Activated gamma-delta T cell treated with Interleukin-2 at 50 U/mL for 16 hours (primary cell): Measurements from ENCODE around the gene TNFRSF1A.
A peak's percentile ranks its signal among the peaks of the same experiment; 100 is the strongest.

Experiments used
- DNase-seq: peaks from one replicate; pipeline ENCODE4 v3.0.0-alpha.2; 2020

The TNFRSF1A gene

GRCh38 chr12:6374028-6374785, 32.3 kb upstream of the TNFRSF1A start:
- no peak for DNase-seq

DNA sequence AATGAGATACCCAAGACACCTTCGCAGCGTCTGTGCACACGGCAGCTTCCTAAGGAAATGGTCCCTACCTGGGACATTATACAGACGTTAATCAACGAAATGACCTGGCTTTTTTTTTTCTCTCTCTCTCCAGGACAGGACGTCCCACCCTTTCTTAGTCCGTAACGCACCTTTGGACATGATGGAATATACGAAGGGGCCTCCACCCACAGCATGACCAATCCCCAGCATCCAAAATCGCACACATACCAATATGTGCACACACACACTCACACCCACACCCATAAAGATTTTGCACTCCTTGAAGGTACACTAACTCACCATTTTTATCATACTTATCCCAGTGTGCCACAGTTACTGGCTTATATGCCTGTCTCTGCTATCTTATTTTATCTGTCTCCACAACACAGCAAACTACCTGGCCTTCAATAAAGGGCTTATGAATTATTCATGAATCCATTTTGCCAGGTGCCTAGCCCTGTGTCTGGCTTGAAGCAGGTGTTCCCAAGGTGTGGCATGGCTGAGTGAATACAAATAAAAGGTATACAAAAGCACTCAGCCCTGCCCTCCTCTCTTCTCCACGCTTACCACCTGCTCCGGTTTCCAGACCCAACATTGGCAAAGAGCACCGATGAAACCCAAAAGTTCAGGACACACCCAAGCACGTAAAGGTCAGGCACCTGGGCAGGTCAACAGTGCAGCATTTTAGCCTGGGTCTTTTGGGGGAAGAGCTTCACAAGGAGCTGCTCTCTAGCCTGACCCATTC, 31.3 kb upstream of the TNFRSF1A start:
- DNase-seq: no peak

DNA sequence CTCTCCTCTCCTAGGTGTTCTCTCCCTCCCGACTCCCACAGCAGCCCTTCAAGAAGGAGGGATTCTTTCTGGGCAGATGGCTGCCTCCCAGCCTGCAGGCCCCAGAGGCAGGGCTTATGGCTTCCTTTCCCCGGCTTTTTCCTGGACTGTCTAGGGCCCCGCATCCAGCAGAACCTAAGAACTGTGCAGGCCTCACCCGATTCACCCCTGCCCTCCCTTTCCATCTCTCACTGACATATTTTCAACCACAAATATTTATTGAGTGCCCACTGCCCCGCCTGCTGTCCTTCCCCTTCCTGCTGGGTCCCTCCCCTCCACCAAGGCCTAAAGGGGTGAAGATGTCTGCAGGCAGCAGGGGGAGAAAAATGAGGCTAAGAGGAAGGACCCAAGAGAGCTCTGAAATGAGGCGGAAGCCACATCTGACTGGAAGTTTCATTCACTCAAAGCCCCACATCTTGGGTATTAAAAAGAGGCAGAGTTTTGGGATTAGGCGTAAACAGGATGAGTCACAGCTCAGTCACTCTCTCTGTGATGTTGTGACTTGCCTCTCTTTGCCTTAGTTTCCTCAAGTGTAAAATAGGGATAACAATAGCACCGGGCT, 30.6 kb upstream of the TNFRSF1A start:
- DNase-seq: no peak

- no peak for DNase-seq
These were observed 29.3 kb upstream of the TNFRSF1A start for GRCh38 chr12:6370994-6371754.

- no peak for DNase-seq
These were observed 28.7 kb upstream of the TNFRSF1A start for GRCh38 chr12:6370576-6370935.

- no peak for DNase-seq
These were observed 28.2 kb upstream of the TNFRSF1A start for GRCh38 chr12:6369916-6370575.

DNA sequence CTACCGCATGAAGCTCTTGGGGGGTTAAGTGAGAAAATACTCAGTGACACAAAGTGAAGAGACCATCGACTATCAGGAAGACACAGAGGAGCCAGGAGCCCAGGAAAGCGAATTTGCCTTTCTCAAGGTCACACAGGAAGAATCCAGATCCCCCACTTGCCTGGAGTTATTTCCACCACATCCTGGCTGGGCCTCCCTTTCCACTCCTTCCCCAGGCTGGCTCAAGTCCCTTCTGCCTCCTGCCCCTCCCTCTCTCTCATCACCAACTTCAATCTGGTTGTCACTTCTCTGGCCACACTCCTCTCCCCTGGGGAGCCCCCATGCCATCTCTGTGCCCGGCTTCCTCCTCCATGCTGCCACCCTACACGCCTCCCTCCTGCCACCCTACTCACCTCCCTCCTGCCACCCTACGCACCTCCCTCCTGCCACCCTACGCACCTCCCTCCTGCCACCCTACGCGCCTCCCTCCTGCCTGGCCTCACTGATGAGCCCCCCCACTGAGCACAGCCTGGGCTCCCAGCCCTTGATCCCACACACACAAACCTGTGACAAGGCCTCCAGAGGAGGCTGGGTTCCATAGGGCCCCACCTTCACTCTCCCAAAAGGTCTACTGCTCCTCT, 27.1 kb upstream of the TNFRSF1A start:
- no peak for DNase-seq

GRCh38 chr12:6367969-6368892, 26.4 kb upstream of the TNFRSF1A start:
- no peak for DNase-seq

GRCh38 chr12:6367065-6367968, 25.4 kb upstream of the TNFRSF1A start:
- DNase-seq: peak; percentile 48

GRCh38 chr12:6364044-6364374, 22.1 kb upstream of the TNFRSF1A start:
- DNase-seq: no peak

DNA sequence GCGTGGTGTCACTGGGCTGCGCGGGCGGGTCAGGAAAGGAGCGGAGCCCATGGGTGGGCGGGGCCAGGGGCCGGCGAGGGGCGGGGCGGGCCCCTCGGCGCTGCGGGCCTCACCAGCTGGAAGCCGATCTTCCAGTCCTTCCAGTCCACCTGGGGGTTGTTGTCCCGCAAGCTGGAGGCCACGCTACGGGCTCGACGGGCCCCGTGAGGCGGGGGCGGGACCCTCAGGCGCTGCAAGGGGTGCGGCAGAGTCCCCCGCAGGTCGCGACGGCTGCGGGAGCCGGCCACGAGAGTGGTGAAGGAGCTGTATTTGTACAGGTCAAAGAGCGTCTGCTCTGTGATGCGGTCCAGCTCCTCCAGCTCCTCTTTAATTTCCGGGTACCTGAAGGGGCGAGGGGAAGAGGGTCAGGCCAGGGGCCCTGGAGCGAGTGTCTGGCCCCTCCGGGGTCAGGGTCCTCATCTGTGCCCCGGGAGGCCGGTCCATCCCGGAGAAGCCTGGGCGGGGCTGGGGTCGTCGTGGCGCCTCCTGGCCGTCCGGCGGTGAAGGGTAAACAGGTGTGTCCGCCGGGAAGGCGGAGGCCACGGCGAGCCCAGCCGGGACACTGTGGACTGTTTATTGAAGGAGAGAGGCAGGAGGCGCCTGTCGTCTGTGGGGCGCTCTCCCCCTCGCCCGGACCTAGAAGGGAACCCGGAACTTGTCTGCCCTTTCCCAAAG, 21.6 kb upstream of the TNFRSF1A start:
- peak; percentile 56 for DNase-seq

DNA sequence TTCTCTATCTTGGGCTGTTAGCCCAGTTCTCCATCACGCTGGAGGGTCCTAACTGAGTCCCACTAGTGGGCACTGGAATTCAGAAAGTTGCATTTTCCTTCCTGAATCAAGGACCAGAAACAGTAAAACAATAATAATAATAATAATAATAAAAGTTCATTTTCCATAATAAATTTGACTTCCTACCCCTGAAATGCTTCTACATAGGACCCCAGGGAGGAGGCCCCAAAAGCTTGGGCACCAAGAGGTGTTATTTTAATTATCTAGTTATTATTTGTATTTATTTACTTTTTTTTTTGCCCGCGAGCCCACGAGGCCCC, 21.1 kb upstream of the TNFRSF1A start:
- no peak for DNase-seq

DNA sequence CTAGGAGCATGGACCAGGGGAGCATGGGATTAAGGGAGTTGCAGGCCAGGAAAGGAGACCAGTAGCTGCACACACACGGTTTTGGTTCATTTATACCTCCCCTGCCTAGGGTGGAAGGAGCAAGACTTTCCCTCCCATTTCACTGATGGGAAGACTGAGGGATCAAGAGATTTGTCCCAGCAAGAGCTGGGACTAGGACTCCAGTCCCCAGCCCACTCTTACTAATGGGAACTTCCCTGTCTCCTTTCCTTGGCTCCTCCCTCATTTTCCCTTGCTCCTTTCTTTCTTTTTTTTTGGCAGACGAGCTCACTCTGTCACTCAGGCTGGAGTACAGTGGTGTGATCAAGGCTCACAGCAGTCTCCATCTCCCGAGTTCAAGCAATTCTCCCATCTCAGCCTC, 20.5 kb upstream of the TNFRSF1A start:
- DNase-seq: no peak

GRCh38 chr12:6361834-6362233, 20.0 kb upstream of the TNFRSF1A start:
- DNase-seq: no peak

- DNase-seq: no peak
These were observed 19.0 kb upstream of the TNFRSF1A start for GRCh38 chr12:6360578-6361490.

DNA sequence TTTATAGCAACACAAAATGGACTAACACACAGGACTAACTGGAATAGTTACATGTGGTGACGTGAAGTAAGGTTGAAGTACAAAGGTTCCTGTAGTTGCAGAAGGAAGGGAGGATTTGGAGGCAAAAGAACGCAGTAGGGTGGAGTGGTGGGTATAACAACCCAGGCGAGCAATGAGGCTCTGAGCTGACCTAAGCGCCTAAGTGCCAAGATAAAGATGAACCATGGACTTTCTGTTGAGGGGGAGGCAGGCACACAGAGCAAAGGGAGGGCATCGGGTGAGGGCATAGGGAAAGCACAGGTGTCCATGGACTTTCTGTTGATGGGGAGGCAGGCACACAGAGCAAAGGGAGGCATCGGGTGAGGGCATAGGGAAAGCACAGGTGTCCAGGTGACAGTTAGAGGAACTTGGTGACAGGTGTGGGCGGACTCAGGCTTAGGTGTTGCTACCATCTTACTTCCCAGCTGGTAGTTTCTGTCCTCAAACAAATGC, 18.2 kb upstream of the TNFRSF1A start:
- no peak for DNase-seq

DNA sequence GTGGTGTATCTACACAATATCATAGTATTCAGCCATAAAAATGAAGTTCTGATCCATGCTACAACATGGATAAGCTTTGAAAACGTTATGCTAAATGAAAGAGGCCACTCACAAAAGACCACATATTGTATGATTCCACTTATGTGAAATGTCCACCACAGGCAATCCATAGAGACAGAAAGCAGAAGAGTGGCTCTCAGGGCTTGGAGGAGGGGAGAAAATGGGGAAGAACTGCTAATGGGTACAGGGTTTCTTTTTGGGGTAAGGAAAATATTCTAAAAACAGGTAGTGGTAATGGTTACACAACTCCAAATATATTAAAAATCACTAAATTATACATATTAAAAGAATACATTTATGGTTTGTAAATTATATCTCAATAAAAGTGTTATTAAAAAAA, 17.0 kb upstream of the TNFRSF1A start:
- no peak for DNase-seq

GRCh38 chr12:6356374-6356820, 14.5 kb upstream of the TNFRSF1A start:
- no peak for DNase-seq
